DLD1 (cell line): Measurements from ENCODE around the gene FAU.

Source experiments
- in situ Hi-C: cut with HindIII; loops from 2 replicates; pipeline ENCODE4 v1.10.0; 2017; ENCODE audit warnings: low sequenced_read_pairs

Gene FAU

DNA sequence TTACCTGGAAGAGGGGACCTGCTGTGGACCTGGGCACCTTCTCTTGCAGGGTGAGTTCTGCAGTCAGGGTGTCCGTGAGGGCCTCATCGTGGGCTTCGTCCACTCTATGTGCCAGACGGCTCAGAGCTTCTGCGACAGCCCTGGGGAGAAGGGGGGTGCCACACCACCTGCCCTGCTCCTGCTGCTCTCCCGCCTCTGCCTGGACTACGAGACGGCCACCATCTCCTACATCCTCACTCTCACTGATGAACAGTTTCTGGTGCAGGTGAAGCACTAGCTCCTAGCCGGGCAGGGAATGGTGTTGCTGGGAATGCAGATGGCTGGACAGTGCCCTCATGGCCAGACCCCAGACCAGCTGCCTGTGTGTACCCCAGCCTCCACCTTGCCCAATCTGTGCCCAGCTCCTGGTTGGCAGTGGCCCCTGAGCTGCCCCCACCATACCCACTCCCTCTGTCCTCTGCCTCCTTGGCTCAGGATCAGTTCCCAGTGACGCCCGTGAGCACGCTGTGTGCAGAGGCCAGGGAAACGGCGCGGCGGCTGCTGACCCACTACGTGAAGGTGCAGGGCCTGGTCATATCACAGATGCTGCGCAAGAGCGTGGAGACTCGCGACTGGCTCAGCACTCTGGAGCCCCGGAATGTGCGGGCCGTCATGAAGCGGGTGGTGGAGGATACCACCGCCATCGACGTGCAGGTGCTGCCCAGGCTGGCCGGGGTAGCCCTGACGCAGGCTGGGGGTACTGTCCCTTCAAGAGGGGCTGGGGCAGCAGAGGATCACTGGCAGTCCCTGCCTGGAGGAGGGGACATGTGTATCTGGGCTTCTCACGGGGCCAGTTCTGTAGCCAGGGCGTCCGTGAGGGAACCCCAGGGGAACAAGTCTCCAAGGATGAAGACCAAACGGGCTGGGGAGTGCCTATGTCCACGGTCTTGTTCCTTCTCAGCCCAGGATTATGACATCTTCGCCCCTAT, 12.4 kb downstream of the FAU start:
- in situ Hi-C loops, result no loop called here

DNA sequence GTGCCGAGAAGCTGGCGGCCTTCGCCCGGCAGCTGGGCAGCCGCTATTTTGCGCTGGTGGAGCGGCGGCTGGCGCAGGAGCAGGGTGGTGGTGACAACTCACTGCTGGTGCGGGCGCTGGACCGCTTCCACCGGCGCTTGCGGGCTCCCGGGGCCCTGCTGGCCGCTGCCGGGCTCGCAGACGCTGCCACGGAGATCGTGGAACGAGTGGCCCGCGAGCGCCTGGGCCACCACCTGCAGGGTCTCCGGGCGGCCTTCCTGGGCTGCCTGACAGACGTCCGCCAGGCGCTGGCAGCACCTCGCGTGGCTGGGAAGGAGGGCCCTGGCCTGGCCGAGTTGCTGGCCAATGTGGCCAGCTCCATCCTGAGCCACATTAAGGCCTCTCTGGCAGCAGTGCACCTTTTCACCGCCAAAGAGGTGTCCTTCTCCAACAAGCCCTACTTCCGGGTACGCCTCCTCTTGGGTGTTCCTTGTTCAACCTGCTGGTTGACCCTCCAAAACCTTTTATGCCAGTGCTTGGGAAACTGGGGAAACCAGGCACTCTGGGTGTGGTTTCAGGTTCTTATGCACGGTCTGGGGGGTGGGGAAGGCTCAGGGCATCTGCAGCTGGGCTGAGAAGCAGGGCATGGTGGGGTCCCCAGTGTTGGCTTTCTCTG, 13.3 kb downstream of the FAU start:
- in situ Hi-C loops, result no loop called here

DNA sequence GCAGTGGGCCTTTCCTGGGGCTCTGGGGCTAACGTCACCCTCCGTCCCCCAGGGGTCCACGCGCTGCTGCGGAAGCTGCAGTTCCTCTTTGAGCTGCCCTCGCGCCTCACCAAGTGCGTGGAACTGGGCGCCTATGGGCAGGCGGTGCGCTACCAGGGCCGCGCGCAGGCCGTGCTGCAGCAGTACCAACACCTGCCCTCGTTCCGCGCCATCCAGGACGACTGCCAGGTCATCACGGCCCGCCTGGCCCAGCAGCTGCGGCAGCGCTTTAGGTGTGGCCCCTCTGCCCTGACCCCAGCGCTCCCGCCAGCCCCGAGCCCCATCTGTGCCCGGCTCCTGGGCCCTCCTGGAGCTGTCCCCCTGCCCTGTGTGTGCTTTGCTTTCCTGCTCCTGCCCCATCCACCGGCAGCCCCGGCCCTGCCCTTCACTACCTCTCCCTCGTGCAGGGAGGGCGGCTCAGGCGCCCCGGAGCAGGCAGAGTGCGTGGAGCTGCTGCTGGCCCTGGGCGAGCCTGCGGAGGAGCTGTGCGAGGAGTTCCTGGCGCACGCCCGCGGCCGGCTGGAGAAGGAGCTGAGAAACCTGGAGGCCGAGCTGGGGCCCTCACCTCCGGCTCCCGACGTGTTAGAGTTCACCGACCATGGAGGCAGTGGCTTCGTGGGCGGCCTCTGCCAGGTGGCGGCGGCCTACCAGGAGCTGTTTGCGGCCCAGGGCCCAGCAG, 14.0 kb downstream of the FAU start:
- in situ Hi-C loops, result no loop called here

DNA sequence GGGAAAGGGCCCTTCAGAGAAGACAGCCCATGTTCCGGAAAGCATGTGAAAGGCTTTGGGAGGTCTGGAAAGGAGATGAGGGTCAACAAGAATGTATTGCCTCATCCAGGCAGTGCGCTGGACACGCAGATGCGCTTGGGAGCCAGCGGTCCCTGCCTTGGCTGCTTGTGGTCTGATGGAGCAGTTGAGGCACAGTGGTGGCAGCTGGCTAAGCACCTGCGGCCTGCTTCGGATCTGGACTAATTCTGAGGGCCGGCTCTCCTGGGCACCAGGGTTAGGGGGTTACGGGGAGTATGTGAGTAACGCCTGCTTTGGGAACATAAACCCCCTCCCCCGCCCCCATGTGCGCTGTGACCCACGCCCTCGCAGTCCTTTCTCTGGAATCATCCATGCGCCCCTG, 14.9 kb downstream of the FAU start:
- in situ Hi-C loops, result no loop called here

DNA sequence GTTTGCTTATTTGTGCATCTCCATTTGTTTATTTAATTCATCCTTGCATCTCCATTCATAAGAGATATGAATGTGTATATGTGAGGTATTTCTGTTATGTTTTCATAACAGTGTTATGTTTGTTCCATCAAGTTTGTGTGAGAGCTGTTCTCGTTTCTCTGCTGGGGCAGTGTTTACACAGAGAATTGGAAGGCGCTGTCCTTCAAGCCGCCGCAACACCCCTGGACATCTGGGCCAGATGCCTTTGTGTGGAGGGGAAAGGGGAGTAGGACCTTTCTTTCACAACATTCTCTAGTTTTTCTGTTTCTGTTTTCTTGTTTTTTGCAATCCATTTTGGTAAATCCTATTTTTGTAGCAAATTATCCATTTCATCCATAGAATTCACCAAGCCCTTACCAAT, 17.3 kb downstream of the FAU start:
- in situ Hi-C loops, result no loop called here

DNA sequence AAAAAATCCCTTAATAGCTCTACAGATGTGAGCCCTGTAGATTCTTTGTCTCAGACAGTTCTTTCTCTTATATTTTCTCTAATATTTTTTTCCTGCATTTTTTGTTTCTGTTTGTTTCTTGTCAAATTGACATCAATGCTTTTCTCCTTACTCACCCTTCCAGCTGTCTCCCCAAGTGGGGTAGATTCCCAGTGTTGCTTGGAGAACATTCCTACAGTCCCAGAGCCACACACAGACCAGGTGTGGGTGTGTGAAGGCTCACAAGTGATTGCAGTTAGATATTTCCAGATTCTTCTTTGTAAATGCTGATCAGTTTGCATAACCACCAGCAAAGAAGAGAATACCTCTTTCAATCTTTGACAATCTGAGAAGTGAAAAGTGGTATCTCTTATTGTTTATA, 18.5 kb downstream of the FAU start:
- in situ Hi-C loops, result no loop called here

DNA sequence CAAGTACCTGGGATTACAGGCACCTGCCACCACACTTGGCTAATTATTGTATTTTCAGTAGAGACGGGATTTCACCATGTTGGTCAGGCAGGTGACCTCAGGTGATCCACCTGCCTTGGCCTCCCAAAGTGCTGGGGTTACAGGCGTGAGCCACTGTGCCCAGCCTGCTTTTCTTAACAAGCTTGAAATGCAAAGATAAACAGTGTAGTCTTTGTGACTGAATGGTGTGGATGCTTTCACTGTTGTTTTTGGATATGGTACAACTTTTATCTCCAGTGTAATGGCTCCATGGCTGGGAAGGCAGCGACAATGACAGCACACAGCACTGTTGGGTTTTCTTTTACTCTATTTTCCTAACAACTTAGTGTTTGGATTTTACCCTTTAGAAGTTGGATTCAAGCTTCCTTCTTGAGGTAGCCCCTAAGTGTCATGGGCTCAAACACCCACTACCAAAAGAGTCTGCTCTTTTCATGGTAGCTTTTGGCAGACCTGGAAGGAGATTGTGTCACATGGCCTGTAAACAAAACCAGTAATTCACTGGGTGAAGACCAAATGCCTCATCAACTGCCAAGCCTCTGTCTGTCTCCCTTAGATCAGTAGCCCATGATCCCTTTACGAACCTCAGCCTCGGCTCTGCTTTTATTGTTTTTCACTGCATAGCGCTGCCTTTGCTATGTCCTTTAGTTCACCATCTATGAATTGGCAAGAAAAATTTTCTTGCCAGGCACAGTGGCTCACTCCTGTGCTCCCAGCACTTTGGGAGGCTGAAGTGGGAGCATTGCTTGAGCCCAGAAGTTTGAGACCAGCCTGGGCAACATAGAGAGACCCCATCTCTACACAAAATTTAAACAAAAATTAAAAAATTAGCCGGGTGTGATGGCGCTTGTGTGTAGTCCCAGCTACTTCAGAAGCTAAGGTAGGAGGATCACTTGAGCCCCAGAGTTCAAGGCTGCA, 19.5 kb downstream of the FAU start:
- in situ Hi-C loops, result no loop called here

DNA sequence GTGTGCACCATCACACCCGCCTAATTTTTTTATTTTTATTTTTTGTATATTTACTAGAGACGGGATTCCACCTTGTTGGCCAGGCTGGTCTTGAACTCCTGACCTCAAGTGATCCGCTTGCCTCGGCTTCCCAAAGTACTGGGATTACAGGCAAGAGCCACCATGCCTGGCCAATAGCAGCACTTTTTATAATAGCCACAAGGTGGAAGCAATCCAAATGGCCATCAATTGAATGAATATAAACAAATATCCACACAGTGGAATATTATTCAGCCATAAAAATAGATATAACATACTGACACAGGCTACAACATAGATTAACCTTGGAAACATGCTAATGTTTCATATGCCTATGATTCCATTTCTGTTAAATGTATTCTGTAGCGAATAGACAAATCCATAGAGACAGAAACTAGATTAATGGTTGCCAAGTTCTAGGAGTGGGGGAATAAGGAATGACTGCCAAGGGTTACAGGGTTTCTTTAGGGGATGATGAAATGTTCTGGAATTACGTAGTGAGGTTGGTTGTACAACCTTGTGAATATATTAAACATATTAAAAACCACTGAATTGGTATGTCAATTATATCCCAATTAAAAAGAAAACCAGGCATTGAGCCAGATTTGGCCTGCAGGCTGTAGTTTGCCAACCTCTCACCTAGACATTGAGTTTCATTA, 21.1 kb downstream of the FAU start:
- in situ Hi-C loops, result no loop called here

DNA sequence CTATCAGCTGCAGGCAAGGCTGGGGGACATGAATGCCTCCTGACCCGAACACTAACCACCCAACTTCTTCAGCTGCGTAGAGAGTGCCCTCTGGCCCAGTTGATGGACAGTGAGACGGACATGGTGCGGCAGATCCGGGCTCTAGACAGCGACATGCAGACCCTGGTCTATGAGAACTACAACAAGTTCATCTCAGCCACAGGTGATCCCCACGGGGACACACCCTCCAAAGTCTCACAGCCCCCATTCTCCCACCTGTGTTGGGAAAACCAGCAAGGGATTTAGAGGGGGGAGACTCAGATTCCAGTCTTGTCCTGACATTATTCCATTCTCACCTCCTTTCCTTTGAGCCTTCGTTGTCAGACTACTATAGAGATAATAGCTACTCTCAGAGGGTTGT, 25.0 kb downstream of the FAU start:
- in situ Hi-C loops, result no loop called here

DNA sequence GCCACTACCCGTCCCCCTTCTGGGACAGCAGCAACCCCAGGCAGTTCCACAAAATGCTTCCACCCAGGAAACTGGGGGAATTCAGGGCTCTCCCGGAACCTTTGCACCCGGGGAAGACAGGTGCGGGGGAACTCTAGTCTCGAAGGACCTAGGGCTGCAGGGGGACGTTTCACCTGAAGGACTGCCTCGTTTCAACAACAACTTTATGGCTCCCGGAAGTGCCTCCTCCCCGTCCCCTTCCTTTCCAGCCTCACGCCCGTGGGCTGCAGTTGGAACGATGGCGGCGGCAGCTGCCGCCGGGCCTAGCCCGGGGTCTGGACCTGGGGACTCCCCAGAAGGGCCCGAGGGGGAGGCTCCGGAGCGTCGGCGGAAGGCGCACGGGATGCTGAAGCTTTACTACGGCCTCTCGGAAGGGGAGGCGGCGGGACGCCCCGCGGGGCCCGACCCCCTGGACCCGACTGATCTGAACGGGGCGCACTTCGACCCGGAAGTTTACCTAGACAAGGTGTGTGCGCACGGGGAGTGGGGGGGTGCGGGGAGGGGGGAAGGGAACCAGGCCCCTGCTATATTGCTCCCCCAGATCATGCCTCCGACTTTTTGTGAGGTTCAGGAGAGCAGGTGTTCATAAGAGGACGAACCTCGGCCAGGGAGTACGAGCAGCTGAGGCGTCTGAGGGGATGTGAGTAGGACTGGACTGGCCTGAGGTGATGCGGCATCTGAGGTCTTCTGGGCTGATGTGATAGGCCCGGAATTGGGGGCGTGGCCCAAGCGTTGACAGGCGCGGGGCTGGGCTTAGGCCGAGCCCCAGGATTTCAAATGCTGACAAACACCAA, 25.7 kb downstream of the FAU start, which contains the start of gene VPS51:
Gene VPS51, plus strand, starts transcription at position 241 of the 833 bp plus-strand sequence. Its CDS starts 37 bp downstream, at position 278.
- in situ Hi-C loops, result no loop called here

DNA sequence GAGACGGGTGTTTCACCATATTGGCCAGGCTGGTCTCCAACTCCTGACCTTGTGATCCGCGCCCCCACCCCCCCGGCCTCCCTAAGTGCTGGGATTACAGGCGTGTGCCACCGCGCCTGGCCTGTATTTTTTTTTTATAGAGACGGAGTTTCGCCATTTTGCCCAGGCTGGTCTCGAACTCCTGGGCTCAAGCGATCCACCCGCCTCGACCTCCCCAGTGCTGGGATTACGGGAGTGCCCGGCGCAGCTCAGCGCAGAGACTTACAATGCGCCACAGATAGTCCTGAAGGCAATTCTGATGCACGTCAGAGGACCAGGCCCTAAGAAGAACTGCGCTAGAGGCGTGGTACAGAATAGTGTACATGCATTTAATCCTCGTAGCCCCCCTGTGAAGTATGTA, 26.5 kb downstream of the FAU start:
- in situ Hi-C loops, result no loop called here

DNA sequence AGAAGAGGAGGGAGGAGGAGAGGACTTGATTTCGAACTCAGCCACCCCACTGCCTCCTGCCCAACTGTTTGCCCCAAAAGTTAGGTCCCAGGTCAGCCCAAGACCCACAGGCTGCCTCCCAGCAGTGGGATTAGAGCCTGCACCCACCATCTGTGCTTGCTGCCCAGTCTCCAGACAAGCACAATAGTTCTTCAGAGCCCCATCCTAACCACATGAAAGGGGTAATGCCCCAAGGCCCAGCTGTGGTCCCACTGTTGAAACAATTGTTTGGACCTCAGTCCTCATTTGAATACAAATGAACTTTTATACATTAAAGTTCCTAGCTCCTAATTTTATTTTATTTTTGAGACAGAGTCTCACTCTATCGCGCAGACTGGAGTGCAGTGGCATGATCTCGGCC, 31.3 kb downstream of the FAU start:
- in situ Hi-C loops, result no loop called here

DNA sequence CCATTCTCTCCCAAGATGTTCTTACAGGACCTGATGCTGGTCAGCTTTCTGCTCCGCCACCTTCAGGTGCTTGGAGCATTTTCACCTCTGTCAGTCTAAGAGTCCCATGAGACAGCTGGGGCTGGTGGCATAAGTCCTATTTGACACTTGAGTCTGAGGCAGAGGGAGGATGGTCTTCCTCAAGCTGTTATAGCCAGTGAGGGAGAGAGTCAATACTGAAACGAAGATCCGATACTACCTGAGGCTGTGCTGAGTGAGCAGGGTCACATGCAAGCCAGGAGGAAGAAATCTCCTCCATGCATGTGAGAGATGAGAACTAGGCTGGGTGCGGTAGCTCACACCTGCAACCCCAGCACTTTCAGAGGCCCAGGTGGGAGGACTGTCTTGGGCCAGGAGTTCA, 32.3 kb downstream of the FAU start:
- in situ Hi-C loops, result no loop called here

DNA sequence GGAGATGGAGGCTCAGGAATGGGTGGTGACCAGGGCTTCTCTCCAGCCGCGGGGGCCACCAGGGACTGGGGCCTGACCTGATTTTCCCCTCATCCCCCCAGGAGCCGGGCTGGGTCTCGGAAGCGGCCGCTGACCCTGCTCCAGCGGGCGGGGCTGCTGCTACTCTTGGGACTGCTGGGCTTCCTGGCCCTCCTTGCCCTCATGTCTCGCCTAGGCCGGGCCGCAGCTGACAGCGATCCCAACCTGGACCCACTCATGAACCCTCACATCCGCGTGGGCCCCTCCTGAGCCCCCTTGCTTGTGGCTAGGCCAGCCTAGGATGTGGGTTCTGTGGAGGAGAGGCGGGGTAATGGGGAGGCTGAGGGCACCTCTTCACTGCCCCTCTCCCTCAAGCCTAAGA, 34.1 kb downstream of the FAU start:
- in situ Hi-C loops, result no loop called here

DNA sequence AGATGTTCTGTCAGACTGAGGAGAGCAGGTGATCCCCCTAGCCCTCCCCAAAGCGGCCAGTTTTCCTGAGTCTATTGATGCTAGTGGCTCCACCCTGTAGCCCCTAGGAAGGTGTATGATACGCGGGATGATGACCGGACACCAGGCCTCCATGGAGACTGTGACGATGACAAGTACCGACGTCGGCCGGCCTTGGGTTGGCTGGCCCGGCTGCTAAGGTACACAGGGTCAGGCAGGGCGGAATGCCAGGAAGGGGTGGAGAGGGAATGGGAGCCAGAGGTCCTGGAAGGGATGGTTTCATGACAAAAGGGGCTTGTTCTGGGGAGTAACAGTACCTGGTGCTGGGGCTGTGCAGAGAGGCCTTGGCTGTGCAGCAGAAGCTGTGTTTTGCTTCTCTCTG, 34.7 kb downstream of the FAU start:
- in situ Hi-C loops, result no loop called here

DNA sequence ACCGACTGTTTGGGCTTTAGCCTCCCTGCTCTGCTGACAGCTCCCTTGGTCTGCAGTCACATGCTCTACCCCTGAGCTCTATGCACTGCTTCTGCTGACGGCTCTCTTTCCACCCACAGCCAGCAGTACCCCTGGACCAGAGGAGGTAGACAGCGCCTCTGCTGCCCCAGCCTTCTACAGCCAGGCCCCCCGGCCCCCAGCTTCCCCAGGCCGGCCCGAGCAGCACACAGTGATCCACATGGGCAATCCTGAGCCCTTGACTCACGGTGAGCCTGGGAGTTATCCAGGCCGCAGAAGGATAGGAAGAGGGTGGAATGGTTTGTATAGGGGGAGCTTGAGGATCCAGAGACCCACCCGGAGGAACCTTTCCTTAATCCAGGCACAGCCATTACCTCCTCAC, 35.1 kb downstream of the FAU start:
- in situ Hi-C loops, result no loop called here

DNA sequence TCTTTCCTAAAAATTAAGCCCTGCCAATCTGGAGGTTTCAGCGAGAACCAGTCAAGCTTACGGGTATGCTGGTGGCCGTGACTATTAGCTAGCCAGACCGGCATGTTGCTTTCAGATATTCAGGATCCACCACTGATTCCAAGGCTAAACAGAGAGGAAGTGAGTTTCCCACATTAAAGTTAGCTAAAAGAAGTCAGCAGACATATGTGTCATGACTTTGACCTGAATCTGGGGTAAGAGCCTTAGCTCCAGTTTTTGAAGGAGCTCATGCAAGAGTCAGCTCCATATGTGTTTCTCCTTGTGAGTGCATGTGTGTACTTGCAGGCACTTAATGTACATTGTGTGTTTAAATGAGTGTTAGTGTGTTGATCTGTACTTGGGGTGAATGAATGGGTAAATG, 36.5 kb downstream of the FAU start:
- in situ Hi-C loops, result no loop called here

DNA sequence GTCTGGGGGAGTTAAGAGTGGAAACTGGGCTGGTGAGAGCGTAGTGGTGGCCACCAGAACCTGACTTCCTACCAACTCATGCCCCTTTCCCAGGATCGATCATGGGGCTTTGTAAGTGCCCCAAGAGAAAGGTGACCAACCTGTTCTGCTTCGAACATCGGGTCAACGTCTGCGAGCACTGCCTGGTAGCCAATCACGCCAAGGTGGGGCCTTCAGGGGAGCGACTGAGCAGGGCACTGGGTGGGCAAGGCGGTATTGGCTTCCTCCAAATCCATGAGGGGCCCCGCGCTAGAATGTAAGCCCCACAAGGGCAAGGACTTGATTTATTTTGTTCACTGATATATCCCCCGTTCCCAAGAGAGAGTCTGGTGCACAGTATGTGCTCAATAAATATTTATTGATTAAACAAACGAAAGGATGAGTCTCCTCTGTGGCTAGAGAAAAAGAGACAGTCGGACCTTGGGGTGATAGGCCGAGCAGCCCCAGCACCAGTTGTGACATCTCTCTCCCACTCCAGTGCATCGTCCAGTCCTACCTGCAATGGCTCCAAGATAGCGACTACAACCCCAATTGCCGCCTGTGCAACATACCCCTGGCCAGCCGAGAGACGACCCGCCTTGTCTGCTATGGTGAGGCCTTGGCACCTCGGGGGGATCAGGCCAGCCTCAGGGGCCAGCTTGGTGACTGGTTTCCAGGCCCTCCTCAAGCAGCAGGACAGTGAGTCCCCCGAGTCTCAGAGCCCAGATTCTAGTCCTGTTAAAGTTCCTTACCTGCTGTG, 37.1 kb downstream of the FAU start:
- in situ Hi-C loops, result no loop called here
